GM19324 (cell line): ENCODE data around the gene NPEPPS.

ENCODE experiments used
- ATAC-seq: cut with Tn5 transposase; IDR thresholded peaks from one replicate; pipeline ENCODE4 v1.9.1; 2021; ENCODE audit warnings: mild to moderate bottlenecking, moderate library complexity; ENCODE audit not compliant: unreplicated experiment, low FRiP score

The NPEPPS gene

GRCh38 chr17:47622180-47622549 lies 91.3 kb downstream of the NPEPPS start:
- no peak for ATAC-seq

- no peak for ATAC-seq
These were observed 93.8 kb downstream of the NPEPPS start for GRCh38 chr17:47624727-47625068.

- no peak for ATAC-seq
These were observed 97.2 kb downstream of the NPEPPS start for GRCh38 chr17:47628014-47628566.

DNA sequence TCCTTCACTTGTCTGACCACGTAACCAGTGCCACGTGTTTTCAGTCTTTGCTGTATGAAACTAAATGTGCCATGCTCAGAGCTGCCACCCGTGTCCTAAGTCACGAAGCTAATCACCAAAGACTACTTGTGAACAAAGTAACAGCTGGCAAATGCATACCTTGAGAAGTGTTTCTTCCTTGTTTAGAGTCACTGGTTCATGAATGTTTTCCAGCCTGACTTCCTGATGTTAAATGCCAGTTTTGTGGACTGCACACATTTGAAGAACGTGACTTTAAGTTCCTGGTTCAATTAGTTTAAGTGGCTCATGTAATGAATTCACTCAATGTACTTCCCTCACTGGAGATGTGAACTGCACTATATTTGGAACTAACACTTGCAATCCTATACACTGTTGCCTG lies 98.9 kb downstream of the NPEPPS start:
- no peak for ATAC-seq

DNA sequence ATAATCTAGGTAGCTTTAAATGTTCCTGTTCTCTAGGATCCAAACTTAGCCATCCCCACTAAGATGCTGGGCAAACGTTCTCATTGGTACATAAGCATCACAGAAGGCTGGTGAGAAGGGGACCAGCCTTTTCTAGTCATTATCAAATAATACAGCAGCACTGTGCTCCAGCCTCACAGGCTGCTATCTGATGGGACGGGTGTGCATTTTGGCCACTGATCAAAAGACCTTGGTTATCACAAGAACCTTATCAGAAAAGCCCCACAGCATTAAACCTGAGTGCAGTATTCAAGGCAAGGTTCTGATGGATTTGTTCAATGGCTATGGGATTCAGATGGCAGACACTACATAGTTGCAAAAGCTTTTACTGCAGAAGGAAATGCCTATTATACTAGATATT lies 99.7 kb downstream of the NPEPPS start:
- ATAC-seq = no peak

GRCh38 chr17:47632991-47633390 lies 102.1 kb downstream of the NPEPPS start:
- no peak for ATAC-seq

DNA sequence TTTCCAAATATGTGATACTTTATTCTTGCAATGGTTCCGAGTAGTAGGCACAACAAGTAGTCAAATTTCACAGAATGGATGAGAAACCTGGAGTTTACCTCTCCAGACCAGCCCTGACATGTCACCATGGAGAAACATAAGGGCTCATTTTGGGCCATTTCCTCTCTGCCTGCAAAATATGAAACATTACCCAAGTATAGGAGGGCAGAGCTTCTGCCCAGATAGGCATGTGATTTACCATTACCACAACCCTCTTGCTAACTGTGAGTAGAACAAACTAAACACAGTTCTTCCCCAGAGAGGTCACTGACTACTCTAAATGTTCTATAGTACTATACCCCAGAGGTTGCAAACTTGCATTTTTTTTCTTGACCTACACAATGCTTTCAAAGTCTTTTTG lies 103.1 kb downstream of the NPEPPS start:
- ATAC-seq = no peak

- ATAC-seq = no peak
These were observed 104.0 kb downstream of the NPEPPS start for GRCh38 chr17:47634870-47635269.

DNA sequence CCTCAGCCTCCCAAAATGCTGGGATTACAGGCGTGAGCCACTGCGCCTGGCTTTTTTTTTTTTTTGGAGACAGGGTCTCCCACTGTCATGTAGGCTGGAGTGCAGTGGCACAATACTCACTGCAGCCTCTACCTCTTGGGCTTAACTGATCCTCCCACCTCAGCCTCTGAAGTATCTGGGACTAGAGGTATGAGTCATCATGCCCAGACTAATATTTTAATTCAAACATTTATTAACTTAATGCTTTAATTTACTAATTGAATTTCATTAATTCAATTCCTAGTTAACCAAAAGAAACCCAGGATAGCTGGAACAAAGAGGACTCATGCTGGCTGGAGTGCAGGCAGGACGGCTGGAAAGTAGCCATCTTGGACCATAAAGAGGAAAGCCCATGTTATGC lies 104.8 kb downstream of the NPEPPS start:
- ATAC-seq = no peak

DNA sequence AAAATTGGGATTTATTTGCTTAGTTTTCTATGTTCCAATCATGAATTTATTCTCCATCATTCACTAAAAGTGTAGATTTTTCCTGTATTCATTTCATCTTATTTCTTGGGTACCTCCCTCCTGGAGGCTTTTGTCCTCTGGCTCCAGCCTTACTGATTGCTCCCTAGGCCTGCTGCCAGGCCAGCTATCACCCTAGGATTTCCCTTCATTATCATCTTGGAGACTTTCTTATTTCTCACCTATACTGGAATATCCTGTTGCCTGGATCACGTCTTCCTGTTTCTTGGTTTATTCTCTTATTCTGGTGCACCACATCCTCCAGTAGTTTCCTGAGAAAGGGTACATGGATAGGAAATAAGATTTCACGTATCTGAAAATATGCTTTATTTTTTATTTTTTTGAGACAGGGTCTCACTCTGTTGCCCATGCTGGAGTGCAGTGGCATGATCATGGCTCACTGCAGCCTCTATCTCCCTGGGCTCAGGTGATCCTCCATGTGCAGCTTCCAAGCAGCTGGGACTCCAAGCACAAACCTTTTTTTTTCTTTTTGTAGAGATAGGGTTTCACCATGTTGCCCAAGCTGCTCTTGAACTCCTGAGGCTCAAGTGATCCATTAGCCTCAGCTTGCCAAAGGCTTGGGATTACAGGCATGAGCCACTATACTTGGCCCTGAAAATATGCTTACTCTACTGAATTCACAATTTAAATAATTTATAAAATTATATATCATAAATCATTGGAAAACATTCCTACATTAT lies 105.5 kb downstream of the NPEPPS start:
- ATAC-seq = no peak

DNA sequence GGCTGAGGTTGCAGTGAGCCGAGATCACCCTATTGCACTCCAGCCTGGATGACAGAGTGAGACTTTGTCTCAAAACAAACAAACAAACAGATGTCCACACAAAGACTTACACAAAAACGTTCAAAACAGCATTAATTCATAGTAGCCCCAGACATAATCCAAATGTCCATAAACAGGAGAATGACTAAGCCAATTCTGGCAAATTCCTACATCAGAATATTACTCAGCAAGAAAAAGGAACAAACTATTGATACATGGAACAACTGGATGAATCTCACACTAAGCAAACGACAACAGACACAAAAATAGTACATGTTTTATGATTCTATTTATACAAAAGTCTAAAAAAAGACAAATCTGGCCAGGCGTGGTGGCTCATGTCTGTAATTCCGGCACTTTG lies 108.0 kb downstream of the NPEPPS start:
- ATAC-seq = no peak

DNA sequence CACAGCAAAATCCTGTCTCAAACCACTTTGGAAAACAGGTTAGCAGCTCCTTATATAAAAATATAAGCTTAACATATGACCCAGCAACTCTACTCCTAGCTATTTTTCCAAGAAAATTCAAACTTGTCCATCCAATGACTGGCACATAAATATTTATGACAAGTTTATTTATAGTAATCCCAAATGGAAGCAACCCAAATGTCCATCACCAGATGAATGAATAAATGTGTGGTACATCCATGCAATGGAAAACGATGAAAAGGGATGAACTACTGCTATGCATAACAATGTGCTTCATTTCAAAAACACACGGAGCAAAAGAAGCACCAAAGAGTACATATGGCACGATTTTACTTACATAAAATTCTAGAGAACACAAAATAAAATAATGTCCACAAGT lies 109.2 kb downstream of the NPEPPS start:
- no peak for ATAC-seq

- no peak for ATAC-seq
These were observed 110.3 kb downstream of the NPEPPS start for GRCh38 chr17:47641202-47641601.

GRCh38 chr17:47643116-47643515 lies 112.2 kb downstream of the NPEPPS start:
- ATAC-seq = no peak

- no peak for ATAC-seq
These were observed 113.4 kb downstream of the NPEPPS start for GRCh38 chr17:47644324-47644723.

GRCh38 chr17:47649153-47649971 lies 118.5 kb downstream of the NPEPPS start, which contains the start of gene KPNB1:
Gene KPNB1 (plus strand): TSS chr17:47649919. CDS start chr17:47650245, 326 bp downstream.
- peak; percentile 85 for ATAC-seq

DNA sequence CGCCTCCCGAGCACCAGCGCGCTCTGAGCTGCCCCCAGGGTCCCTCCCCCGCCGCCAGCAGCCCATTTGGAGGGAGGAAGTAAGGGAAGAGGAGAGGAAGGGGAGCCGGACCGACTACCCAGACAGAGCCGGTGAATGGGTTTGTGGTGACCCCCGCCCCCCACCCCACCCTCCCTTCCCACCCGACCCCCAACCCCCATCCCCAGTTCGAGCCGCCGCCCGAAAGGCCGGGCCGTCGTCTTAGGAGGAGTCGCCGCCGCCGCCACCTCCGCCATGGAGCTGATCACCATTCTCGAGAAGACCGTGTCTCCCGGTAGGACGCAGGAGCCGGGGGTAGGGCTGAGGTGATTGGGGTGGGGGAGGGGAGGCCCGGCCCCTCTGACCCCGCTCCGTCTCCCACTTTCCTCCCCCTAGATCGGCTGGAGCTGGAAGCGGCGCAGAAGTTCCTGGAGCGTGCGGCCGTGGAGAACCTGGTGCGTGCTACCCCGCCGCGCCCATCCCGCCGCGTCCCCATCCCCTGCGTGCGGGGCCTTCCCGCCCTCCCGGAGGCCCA lies 119.1 kb downstream of the NPEPPS start:
- peak; percentile 0 for ATAC-seq

DNA sequence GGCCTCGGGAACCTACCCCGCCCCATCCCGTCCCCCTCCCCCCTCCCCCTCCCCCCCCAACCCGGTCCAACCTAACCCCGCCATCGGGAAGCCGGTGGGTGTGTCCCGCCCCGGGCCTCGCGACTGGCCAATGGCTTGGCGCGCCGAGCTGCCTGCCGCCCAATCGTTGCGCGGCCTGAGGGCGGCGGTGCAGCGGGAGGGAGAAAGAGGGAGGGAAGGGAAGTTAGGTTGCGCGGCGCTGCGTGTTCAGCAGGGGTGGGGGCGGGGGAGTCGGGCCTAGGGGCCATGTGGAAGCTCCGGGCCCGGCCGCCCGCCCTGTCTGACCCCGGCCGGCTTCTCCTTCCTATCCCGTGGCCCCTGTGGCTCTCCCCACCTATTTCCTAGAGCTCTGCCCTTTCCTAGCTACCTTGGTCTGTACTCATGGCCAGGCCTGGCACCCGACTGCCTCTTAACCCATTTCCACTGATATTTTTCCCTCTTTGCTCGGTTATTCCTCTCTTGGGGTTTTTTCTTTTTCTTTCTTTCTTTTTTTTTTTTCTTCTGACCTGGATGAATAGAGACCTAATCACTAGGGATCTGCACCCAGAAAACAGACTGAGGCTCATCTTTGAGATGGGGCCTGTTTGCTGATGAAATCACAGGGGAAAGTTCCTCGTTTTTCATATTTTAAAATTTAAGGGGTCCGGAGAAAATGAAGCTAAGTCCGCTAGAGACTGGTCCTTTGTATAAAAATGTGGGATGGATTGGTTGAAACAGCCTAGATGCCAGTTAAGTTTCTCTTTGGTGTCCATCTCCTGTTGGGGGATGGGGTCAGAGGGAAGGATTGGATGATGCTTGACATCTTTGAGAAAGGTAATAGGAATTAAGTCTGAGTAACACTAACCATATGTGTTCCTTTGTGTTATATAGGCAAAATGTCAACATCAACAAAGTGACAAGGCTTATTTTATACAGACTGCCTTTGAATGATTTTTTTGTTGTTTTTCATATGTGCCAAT lies 119.9 kb downstream of the NPEPPS start:
- ATAC-seq = peak; percentile 49

GRCh38 chr17:47651704-47652103 lies 120.8 kb downstream of the NPEPPS start:
- no peak for ATAC-seq

DNA sequence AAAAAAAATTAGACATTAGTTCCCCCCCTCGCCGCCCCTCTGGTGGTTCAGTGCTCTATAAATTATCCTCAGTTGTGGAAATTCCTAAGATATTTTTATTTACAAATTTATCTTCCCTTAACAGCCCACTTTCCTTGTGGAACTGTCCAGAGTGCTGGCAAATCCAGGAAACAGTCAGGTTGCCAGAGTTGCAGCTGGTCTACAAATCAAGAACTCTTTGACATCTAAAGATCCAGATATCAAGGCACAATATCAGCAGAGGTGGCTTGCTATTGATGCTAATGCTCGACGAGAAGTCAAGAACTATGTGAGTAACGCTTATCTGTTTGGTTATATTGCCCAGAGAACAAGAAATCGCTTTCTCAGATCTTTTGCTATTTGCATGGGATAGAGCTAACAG lies 121.7 kb downstream of the NPEPPS start:
- ATAC-seq = no peak
